ENCODE results near the gene TMEM54.

The TMEM54 gene

GRCh38 chr1:32919811-32920733 is 18.9 kb upstream of the TMEM54 start:
- H3K4me3 ChIP-seq (ENCODE audit: low read depth, low read length) = no peak overlapping the region
- no peak for DNase-seq (ENCODE audit: low read depth)
- TF ChIP-seq CTCF (IDR thresholded peaks at IDR 0.05; ENCODE audit: low read depth, low read length, missing control alignments) = no peak

GRCh38 chr1:32918179-32918578 is 17.0 kb upstream of the TMEM54 start:
- no peak for TF ChIP-seq CTCF (IDR thresholded peaks at IDR 0.05; ENCODE audit: low read depth, low read length, missing control alignments)
- H3K4me3 ChIP-seq (ENCODE audit: low read depth, low read length) = no peak overlapping the region
- no peak for DNase-seq (ENCODE audit: low read depth)

- DNase-seq (ENCODE audit: low read depth) = no peak
- no peak overlapping the region for H3K4me3 ChIP-seq (ENCODE audit: low read depth, low read length)
- TF ChIP-seq CTCF (IDR thresholded peaks at IDR 0.05; ENCODE audit: low read depth, low read length, missing control alignments) = no peak
Observed at GRCh38 chr1:32917521-32917920, 16.3 kb upstream of the TMEM54 start.

- no peak for TF ChIP-seq CTCF (IDR thresholded peaks at IDR 0.05; ENCODE audit: low read depth, low read length, missing control alignments)
- DNase-seq (ENCODE audit: low read depth) = no peak
Observed at GRCh38 chr1:32915766-32916706, 14.8 kb upstream of the TMEM54 start.

GRCh38 chr1:32910319-32910718 is 9.1 kb upstream of the TMEM54 start:
- no peak overlapping the region for H3K4me3 ChIP-seq (ENCODE audit: low read depth, low read length)
- no peak for TF ChIP-seq CTCF (IDR thresholded peaks at IDR 0.05; ENCODE audit: low read depth, low read length, missing control alignments)
- DNase-seq (ENCODE audit: low read depth) = no peak

More at GRCh38 chr1:32915766-32916706, 14.8 kb upstream of the TMEM54 start:
- no peak overlapping the region for H3K4me3 ChIP-seq (ENCODE audit: low read depth, low read length)

- TF ChIP-seq CTCF (IDR thresholded peaks at IDR 0.05; ENCODE audit: low read depth, low read length, missing control alignments) = no peak
Observed at GRCh38 chr1:32907435-32907834, 6.2 kb upstream of the TMEM54 start.

More at GRCh38 chr1:32907435-32907834, 6.2 kb upstream of the TMEM54 start:
- no peak overlapping the region for H3K4me3 ChIP-seq (ENCODE audit: low read depth, low read length)
- no peak for DNase-seq (ENCODE audit: low read depth)
